Posterior vena cava (tissue), 2 donors: ENCODE measurements around the gene ZGLP1. TPM values are rescaled to one million over a fixed set of nuclear protein-coding genes. Genes with fewer than 3 reads are reported as not detected.
"Not testable (repeated sequence)": the region's sequence is repeated elsewhere in the genome, so short reads cannot be mapped to it uniquely, and the experiment has no call there.

Experiments
- DNase-seq: peaks from one replicate; pipeline ENCODE4 v3.0.0-alpha.2; 2020; ENCODE audit warnings: low spot score
- intact Hi-C, 2 donors: fragments of 100-400 bp; cut with DNase I; formaldehyde crosslinking; loops; one replicate each; pipeline versions ENCODE4 v1.14.1 to v1.14.2; 2022 to 2023
- total RNA-seq, 2 donors: library from RNA; stranded (reverse); fragmentation: NEBNext Ultra II Directional; extraction: Animal tissue kit (Norgen Biotek cat#: 25700); gene quantifications; one replicate each; pipeline ENCODE4 v1.2.1, GENCODE V29; 2021
- donor health status: DM: yes; HTN: yes; CAD: no.
- donor health status: DM: yes; HTN: yes; CAD: no.

The ZGLP1 gene
- total RNA-seq, 2 donors from 2014 or later = 1.1 to 1.2 TPM

GRCh38 chr19:10286803-10287737 is 22.5 kb downstream of the ZGLP1 start, which contains the start of gene ICAM4:
Gene ICAM4 (plus strand): TSS chr19:10286955. CDS start chr19:10287013, 58 bp downstream.
- DNase-seq = peak; percentile 90
- intact Hi-C loops = no loop called here

- intact Hi-C loops = no loop called here
- DNase-seq = no peak
These were observed 24.2 kb downstream of the ZGLP1 start for GRCh38 chr19:10285393-10285792.

GRCh38 chr19:10284960-10285278 is 24.7 kb downstream of the ZGLP1 start:
- intact Hi-C loops = no loop called here

GRCh38 chr19:10284065-10284959 is 25.3 kb downstream of the ZGLP1 start:
- intact Hi-C loops = no loop called here
- no peak for DNase-seq

More at GRCh38 chr19:10284960-10285278, 24.7 kb downstream of the ZGLP1 start:
- no peak for DNase-seq

- DNase-seq = no peak
- intact Hi-C loops = no loop called here
These were observed 26.1 kb downstream of the ZGLP1 start for GRCh38 chr19:10283301-10284064.

GRCh38 chr19:10282043-10282442 is 27.6 kb downstream of the ZGLP1 start:
- DNase-seq, intact Hi-C loops: not testable (repeated sequence)

- no peak for DNase-seq
- intact Hi-C loops = no loop called here
These were observed 29.7 kb downstream of the ZGLP1 start for GRCh38 chr19:10279737-10280442.

GRCh38 chr19:10278935-10279334 is 30.7 kb downstream of the ZGLP1 start:
- no peak for DNase-seq
- intact Hi-C loops = no loop called here

- intact Hi-C loops = loop anchor here in 1 of 2 donors (2.0 kb wide), 1 partner anchor 107 kb away; no protein-coding TSS in a partner anchor
- no peak for DNase-seq
These were observed 31.6 kb downstream of the ZGLP1 start for GRCh38 chr19:10277795-10278589.

GRCh38 chr19:10274589-10274988 is 35.0 kb downstream of the ZGLP1 start:
- intact Hi-C loops = no loop called here
- DNase-seq = no peak

GRCh38 chr19:10271543-10272086 is 38.0 kb downstream of the ZGLP1 start:
- DNase-seq = no peak
- intact Hi-C loops = no loop called here

GRCh38 chr19:10270616-10271394 is 38.8 kb downstream of the ZGLP1 start, which contains the start of gene ICAM1:
Gene ICAM1 (plus strand): TSS chr19:10271120. CDS start chr19:10271160, 40 bp downstream.
- intact Hi-C loops = no loop called here
- peak; percentile 98 for DNase-seq

- peak; percentile 96 for DNase-seq
- intact Hi-C loops = no loop called here
These were observed 39.4 kb downstream of the ZGLP1 start for GRCh38 chr19:10270180-10270615.

GRCh38 chr19:10269333-10270179 is 40.1 kb downstream of the ZGLP1 start:
- peak; percentile 97 for DNase-seq
- intact Hi-C loops = loop anchor here (2.0 kb wide), 2 partner anchors 119 to 121 kb away; no protein-coding TSS in a partner anchor

GRCh38 chr19:10268071-10268470 is 41.5 kb downstream of the ZGLP1 start:
- intact Hi-C loops = loop anchor here (2.0 kb wide), 2 partner anchors 121 to 123 kb away; no protein-coding TSS in a partner anchor
- DNase-seq = no peak

GRCh38 chr19:10266706-10267105 is 42.9 kb downstream of the ZGLP1 start:
- no peak for DNase-seq
- intact Hi-C loops = no loop called here
